Ramos (cell line): ENCODE results near the gene SPATA9.
"Not testable (repeated sequence)": the region's sequence is repeated elsewhere in the genome, so short reads cannot be mapped to it uniquely, and the experiment has no call there.

Experiments used
- in situ Hi-C: fragments of 300-500 bp; cut with MboI; formaldehyde crosslinking; loops from one replicate; pipeline ENCODE4 v1.14.3; 2022; ENCODE audit warnings: low sequenced_read_pairs; ENCODE audit not compliant: unreplicated experiment

The SPATA9 gene

DNA sequence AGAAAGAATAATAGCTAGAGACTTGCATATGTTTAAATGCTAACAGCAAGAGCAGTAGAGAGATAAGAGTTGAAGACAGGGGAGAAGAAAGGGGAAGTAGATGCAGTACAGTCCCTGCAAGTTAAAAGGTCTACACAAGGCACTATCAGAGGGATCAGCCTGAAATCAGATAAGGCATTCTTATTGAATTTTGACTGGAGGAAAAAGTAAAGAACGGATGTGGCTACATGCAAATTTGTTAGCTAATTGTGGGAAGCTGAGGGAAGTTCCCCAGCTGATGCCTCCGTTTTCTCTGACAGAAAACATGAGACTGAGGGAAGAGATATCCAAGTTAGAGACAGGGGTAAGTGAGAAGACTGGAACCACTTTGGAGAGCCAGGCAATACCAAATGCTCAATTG lies 35.4 kb upstream of the SPATA9 start:
- in situ Hi-C loops, result no loop called here

DNA sequence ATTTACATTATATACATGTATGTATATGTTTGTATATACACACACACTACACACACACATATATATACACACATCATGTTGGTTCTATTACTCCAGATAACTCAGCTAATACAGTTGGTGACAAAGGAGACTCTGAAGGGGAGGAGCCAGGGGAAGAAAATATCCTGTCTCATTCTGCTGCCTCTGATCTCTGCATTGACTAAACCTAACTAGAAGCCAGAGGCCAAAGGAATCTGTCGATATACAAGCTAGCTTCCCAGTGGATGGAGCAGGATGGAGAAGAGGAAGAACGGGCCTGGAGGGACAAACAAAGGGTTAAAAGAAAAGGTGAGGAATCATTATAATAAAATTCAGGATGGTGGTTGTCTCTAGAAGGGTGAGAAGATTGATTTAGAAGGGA lies 34.6 kb upstream of the SPATA9 start:
- in situ Hi-C loops, result no loop called here

DNA sequence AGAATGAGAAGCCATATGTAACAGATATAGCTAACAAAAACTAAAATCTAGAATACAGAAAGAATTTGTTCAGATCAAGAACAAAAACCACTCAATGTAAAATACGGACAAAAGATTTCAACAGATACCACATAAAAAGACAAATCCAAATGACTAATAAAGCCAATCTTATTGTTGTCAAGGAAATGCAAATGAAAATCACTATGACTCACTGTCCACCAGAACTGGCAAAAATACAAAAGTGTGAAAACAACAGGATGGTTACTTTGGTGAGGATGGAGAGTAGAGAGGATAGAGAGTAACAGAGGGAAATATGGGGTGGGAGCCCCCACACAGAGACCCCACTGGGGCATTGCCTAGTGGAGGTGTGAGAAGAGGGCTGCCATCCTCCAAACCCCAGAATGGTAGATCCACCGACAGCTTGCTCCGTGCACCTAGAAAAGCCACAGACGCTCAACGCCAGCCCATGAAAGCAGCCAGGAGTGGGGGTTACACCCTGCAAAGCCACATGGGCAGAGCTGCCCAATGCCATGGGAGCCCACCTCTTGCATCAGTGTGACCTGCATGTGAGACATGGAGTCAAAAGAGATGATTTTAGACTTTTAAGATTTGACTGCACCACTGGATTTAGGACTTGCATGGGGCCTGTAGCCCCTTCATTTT lies 33.1 kb upstream of the SPATA9 start:
- in situ Hi-C loops, result no loop called here

DNA sequence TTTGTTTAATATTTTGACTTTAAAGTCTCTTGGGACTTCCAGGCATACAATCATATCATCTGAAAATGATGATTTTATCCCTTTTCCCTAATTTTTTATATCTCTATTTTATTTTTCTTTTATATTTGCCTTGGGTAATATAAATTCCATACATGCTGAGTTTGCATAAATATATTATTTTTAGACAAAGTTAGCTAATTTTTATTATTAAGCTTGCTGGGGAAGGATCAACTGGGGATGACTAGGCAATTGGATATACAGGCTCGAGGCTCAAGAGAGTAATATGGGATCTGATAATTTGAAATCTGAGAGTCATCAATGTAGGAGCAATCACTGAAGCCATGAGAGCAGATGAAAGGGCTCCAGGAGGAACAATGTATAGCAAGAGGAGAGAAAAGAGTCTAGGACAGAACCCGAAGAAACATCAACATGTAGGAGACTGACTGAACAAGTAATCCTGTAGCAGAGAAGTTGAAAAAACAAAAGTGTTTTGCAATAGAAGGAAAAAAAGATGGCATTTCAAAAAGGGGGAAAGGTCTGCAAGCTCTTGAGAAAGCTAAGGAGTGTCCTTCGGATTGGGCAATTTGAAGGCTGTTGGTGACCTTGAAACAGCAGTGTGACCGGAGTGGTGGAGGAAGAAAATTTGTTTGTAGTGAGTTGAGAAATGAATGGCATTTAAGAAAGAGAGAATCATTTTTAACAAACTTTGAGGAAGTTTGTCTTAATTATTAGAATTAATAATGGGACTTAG lies 31.3 kb upstream of the SPATA9 start:
- in situ Hi-C loops, result no loop called here

DNA sequence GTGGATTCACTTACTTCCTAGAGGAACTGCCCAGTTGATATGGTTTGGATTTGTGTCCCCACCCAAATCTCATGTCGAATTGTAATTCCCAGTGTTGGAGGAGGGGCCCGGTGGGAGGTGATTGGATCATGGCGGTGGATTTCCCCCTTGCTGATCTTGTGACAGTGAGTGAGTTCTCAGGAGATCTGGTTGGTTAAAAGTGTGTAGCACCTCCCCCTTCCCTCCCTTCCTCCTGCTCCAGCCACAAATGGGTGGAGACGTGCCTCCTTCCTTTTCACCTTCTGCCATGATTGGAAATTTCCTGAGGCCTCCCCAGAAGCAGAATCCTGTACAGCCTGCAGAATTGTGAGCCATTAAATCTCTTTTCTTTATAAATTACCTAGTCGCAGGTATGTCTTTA lies 30.5 kb upstream of the SPATA9 start:
- in situ Hi-C loops, result not testable (repeated sequence)

DNA sequence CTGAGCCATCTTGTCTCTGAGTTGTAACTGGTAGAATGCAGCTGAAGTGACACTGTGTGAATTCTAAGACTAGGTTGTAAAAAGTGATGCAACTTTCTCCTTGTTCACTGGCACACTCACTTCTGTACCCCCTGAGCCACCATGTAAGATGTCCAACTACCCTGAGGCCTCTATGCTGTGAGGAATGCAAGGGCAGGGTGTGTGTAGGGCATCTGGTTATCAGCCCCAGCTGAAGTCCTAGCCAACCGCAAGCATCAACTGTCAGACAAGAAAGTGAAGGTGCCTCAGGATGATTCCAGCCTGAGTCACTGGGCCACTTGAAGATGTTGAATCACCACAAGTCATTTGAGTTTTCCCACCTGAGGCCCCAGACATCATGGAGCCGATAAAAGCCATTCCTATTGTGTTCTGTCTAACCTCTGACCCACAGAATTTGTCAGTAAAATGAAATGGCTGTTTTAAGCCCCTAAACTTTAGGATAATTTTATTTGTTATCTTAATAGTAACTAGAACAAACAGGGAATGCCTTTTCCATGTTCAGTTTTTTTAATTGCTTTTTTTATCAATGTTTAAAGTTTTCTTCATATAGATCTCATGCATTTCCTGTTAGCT lies 29.7 kb upstream of the SPATA9 start:
- in situ Hi-C loops, result no loop called here

DNA sequence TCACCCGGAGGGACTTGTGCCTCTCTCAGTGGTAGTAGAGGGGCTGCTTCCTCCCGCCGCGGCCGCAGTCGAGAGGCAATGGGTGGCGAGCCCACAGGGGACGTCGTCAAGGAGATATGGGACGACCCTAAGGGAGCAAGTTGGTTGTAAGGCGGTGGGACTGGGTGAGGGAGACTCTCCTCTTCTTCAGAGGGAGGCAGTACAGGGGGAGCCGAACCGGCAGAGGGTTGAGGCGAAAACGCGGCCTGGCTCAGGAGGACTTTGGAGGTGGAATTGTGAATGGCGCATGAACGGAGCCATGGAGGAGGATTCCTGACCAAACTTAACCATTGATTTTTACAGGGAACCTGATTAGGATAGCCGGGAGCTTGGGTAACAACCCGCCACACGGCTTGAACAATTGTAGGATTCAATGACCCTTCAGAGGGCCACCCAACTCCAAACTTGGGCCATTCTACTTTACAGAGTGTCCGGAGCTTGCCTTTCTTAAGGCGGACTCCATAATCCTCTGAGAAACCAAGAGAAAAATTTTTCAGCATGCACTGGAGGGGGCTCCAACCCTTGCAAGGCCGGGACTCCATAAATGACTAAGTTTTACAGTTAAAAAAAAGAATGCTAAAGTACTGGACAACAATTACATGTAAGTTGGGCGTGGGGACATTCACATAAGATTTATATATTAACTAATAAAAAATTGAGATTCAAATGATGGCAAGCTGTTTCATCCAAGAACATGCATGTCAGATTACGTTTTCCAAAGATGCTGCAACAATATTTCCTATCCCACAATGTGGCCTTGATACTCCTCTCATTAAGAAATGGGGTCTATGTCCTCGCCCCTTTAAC lies 28.9 kb upstream of the SPATA9 start:
- in situ Hi-C loops, result no loop called here

DNA sequence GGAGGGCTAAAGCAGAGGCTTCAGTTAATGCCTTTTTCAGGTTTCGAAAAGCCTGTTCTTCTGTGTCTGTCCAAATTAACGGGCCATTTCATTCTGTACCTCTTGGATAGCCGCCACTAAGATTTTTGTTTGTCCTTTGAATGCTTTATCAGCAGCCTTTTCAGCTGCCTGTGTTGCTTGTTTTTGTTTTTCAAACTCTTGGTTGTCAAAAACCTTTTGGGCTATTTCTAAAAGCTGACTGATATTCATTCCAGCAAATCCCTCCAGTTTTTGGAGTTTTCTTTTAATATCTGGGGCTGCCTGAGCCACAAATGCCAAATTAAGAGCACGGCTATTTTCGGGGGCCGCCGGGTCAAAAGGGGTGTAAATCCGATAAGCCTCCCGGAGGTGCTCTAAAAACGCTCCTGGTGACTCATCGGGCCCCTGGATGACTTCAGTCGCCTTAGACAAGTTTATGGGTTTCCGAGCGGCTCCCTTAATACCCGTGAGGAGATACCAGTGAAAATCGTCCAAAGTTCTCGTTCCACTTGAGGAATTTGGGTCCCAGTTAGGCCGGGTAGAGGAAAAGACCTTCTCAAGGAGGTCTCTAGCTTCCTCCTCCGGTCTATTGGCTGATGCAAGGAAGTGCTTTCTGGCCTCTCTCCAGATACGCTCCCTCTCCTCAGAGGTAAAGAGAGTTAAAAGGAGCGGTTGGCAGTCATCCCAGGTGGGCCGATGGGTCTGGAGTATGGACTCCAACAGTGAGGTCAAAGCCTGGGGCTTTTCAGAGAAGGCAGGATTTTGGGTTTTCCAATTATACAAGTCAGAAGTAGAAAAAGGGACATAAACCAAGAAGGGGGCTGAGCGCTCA lies 28.1 kb upstream of the SPATA9 start:
- in situ Hi-C loops, result not testable (repeated sequence)

DNA sequence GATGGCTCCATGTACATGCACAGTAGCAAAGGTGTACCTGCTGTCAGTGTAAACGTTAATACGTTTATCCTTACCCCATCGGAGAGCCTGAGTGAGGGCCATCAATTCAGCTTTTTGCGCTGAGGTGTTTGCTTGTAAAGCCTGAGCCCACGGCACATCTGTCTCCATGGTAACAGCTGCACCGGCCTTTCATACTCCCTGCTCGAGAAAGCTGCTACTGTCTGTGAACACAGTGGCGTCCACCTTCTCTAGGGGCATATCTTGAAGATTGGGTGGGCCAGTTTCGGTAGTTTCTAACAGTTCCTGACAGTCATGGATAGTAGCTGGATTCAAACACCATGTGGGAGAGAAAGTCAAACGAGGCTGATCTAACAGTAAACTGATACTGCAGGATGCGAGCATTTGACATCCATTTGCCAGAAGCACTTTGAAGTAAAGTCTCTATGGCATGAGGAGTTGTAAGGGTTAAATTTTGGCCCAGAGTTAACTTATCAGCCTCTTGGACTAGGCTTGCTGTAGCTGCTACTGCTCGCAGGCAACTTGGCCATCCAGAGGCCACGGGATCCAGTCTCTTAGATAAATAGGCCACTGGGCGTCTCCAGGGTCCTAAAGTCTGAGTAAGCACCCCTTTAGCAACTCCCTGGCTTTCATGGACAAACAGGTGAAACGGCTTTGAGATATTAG lies 27.3 kb upstream of the SPATA9 start:
- in situ Hi-C loops, result no loop called here

DNA sequence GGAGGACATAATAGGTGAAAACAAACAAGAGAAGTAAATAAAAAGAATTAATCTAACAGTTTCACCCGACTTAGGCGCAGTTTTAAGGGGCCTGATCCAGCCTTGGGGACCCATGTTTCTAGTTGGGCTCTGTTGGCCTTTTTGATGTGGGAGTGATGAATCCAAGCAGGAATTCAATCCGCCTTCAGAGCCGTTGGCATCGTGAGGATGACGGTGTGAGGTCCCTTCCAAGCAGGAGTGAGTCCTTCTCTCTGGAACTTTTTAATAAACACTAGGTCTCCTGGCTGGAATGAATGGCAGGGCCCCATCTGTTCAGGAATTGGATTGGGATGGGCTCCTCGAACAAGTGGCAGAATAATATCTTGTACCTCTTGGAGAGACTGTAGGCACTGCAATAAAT lies 26.1 kb upstream of the SPATA9 start:
- in situ Hi-C loops, result no loop called here

DNA sequence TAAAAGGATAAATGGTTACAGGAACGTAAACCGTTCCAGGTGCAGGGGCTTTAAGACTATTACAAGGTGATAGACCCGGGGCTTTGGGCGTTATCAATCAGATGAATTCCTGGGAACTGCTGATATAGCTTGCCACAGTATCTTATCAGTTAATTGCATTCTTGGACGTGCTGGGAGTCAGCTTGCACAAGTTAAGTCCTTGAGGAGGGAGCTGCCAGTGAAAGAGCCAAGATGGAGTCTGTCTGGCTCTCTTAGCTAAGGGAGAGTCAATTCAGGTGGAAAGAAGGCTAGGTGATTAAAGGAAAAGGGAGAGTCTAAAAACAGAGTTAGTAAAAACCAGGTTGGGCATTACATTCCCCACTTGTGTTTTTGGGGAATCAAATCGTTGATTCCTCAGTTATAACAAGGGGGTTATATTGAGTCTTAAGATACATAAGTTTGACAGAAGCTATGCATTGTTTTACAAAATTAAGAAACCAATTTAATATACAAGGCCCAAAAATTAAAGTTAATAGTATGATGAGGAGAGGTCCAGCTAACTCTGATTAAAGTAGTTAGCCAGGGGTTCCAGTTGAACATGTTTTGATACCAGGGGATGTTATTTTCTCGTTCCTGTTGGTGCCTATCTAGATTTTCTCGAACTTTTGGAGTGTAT lies 24.9 kb upstream of the SPATA9 start:
- in situ Hi-C loops, result not testable (repeated sequence)

DNA sequence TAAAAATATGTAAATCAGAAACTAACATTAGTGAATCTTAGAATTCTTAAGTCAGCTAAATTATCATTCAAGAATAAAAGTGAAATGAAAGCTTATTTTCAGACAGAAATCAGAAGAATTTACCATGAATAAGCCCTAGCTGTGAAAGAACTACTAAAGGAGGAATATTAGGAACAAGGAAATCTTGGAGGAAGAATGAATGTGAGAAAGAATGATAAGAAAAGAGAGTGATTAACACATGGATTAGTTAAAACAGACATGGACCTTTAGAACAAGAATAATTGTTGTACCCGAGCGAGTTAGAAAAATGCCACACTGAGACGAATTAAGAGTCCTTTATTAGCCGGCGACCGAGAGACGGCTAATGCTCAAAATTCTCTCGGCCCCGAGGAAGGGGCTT lies 24.3 kb upstream of the SPATA9 start:
- in situ Hi-C loops, result no loop called here

DNA sequence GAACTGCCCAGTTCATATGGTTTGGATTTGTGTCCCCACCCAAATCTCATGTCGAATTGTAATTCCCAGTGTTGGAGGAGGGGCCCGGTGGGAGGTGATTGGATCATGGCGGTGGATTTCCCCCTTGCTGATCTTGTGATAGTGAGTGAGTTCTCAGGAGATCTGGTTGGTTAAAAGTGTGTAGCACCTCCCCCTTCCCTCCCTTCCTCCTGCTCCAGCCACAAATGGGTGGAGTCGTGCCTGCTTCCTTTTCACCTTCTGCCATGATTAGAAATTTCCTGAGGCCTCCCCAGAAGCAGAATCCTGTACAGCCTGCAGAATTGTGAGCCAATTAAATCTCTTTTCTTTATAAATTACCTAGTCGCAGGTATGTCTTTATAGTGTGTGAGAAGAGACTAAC lies 23.4 kb upstream of the SPATA9 start:
- in situ Hi-C loops, result not testable (repeated sequence)

DNA sequence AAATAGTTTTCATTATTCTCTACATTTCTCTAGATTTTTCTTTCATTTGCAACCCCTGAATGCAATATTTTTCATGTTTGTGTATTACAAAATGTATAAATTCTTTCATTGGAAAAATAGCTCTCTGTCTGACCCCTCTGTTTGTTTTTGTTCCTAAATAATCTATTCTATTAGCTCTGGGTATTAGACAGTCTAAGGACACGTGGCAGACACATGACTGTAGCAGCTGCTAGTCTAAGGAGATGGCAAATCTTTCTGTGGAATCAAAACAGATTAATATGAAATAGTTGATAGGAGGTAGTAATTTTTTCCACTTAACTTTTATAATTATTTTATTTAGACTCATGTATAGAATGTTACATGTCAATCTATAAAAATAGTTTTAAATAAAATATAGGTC lies 21.4 kb upstream of the SPATA9 start:
- in situ Hi-C loops, result no loop called here

DNA sequence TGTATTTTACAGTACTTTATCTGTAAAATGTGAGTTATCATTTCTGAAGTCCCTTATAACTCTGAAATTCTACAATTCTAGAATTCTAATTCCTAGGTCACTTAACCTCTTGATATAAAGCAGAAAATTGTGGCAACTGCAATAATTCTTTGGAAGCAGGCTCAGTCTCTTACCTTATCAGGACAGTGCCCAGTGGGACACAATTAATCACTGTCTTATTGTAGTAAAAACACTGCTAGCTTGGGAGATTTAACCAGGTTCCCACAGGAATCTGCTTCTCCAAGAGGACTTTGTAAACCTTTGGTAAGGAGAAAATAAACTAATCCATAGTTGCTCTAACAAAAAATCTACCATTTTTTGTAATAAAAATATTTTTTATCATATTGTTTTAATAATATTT lies 18.3 kb upstream of the SPATA9 start:
- in situ Hi-C loops, result no loop called here

DNA sequence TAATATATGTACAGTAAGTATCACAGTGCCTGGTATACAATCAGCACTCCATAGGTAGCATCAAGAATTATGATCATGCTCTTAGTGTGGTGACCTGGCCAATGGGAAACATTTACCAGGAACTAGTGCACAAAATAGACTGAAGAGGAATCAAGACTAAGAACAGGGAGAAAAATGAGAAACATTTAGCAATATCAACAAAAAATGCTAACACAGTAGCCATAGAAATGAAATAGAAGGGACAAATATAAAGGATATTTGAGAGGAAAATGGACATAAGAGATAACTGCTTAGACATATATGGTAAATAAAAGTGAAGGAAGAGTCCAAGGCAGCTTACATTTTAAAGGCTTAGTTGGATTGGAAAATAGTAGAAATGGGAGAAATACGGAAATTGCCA lies 16.5 kb upstream of the SPATA9 start:
- in situ Hi-C loops, result no loop called here

DNA sequence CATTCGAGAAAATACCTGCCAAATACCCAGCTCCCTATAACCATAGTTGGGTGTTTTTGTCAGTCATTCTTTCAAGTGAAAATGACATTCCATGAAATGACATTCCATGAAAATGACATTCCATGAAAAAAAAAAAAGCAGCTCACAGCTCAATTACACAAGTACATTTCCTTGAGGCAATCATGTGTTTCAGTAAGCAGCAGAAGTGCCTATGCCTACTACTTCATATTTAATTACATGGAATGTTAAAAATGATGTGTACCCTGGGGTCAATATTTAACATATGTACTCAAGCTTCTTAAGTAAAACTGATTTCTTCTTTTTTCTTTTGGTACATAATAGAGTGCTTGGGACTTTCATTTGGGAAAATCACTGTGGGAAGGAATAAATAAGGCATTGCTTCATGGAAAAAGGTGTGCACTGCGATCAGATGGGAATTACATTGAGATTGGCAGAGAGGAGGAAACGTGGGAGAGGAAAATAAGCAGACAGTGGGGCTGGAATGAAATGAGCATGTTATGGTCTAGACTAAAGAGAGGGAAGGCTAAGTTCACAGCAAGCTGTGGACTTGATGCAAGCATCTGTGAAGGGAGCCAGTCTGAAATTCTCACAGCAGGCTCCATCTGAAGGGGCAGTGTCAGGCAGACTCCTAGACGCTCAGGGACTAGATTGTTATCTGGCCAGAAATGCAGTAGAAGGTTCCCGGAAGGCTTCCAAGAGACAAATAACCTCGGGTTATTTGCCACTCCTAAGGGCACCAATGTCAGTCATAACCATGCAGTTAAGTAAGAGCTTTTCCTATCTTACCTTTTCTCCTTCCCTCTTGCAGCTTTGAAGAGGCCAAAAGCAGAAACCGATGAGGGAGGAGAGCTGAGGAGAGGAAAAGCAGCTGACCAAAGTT lies 15.2 kb upstream of the SPATA9 start:
- in situ Hi-C loops, result no loop called here

DNA sequence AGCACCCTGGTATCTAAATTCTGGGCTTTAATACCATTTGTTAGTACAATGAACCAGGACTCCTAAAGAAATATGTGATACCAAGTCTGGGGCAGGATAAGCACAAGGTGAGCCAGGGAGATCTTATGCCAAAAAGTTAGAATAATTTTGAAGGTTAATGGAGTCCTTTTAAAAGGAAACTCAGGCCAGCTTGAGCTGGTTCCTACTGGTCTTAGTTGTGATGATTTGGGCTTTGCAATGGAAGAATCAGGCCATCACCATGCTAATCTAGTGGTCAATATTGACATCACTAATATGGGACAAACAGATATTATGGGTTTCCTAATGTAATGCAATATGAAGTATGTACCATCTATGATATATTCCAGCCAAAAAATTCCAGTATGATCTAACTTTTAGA lies 7.5 kb upstream of the SPATA9 start:
- in situ Hi-C loops, result no loop called here
